GM06990 (cell line): ENCODE data around the gene TIFAB.

Source experiments
- DNase-seq: peaks from one replicate; pipeline ENCODE4 v3.0.0-alpha.2; 2011; ENCODE audit not compliant: insufficient read length; ENCODE audit errors: extremely low read depth
- H3K27me3 ChIP-seq: replicated peaks from 2 replicates; pipeline ENCODE4 v1.6.0; 2011; ENCODE audit warnings: low read length; ENCODE audit not compliant: control insufficient read depth, insufficient read depth
- H3K36me3 ChIP-seq: 2 replicates; pipeline ENCODE4 v1.5.1; 2011; ENCODE audit warnings: low read length; ENCODE audit not compliant: control insufficient read depth, insufficient read depth
- H3K4me3 ChIP-seq: replicated peaks from 2 replicates; pipeline ENCODE4 v1.5.1; 2011; ENCODE audit warnings: low read depth, mild to moderate bottlenecking, control low read depth, low read length
- TF ChIP-seq, protein P1 (sequence below): IDR thresholded peaks from 2 replicates; pipeline ENCODE4 v1.5.1; 2011; ENCODE audit warnings: low read length, control low read depth, mild to moderate bottlenecking, inconsistent platforms; ENCODE audit not compliant: insufficient read depth, poor library complexity, severe bottlenecking

The TIFAB gene

DNA sequence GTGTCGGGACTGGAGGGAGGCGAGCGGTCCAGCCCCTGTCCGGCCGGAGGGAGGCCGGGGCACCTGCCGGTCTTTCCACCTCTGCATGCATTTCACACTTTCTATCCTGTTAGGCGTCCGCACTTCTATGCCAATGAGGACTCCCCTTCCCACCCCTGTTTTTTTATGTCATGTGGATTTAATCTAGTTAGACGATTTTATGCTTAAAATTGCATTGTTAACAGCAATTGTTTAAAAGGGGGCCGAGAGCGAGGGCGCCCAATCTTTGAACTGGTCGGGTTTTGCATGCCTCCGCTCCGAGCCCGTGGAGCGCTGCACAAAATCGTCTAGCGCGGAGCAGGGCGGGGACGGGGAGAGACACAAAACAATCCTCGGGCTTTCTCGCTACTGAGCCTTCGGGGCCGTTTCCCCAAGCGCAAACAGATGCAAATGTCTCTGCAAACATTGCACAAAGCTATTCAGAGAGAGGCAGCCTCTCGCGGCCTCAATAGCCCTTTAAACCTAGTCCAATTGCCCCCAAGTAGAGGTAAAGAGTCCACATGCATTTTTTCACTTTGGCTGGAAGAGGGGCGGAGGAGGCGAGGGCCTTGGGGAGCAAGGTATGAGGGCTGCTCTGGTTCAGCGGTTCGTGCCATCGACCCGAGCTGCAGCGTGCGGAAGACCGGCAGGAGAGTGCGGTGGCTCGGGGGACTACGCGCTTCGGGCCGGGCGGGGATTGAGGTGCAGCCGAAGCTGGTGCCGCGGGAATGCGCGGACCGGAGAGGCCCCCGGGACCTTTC, 37.5 kb upstream of the TIFAB start:
- no peaks in the 10 kb centered on the region for H3K36me3 ChIP-seq
- no peak for DNase-seq
- no peak overlapping the region for H3K4me3 ChIP-seq
- peaks cover 10% of the 10 kb centered on the region for H3K27me3 ChIP-seq
- TF ChIP-seq, protein P1, sequence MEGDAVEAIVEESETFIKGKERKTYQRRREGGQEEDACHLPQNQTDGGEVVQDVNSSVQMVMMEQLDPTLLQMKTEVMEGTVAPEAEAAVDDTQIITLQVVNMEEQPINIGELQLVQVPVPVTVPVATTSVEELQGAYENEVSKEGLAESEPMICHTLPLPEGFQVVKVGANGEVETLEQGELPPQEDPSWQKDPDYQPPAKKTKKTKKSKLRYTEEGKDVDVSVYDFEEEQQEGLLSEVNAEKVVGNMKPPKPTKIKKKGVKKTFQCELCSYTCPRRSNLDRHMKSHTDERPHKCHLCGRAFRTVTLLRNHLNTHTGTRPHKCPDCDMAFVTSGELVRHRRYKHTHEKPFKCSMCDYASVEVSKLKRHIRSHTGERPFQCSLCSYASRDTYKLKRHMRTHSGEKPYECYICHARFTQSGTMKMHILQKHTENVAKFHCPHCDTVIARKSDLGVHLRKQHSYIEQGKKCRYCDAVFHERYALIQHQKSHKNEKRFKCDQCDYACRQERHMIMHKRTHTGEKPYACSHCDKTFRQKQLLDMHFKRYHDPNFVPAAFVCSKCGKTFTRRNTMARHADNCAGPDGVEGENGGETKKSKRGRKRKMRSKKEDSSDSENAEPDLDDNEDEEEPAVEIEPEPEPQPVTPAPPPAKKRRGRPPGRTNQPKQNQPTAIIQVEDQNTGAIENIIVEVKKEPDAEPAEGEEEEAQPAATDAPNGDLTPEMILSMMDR, result no peak

DNA sequence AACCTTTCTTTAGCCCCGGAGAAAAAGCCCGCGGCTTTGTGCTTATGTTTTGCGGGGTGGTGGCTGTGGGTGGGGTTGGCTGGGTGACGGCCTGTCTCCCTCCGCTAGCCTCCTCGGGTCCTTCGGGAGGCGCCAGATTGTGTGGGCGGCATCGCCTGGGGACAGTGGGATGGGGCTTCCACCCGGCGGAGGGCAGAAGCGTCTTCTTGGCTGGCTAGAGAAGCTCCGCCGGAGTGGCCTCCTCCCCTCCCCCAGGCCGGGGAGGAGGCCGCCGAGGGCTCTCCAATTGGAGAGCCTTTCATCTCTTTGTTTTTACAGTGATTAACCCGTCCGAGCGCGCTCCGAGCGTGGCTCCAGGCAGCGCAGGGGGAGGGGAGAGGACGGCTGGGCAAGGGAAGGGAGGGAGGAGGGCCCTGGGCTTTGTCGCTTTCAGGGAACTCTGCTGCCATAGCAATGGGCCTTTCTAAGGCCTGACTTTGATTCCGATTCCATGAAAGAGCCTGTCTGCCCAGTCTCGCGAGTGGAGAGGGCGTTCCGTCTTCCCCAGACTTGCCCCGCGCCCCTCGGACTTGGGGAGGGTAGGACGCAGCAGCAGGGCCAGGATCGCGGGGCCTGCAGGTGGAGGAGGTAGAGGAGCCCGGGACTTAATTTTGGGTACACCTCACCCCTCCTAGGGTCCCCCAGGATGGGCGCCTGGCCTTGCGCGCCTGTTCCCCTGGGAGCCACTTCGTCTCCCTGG, 36.7 kb upstream of the TIFAB start:
- H3K4me3 ChIP-seq, result no peak overlapping the region
- H3K27me3 ChIP-seq, result peaks cover 10% of the 10 kb centered on the region

DNA sequence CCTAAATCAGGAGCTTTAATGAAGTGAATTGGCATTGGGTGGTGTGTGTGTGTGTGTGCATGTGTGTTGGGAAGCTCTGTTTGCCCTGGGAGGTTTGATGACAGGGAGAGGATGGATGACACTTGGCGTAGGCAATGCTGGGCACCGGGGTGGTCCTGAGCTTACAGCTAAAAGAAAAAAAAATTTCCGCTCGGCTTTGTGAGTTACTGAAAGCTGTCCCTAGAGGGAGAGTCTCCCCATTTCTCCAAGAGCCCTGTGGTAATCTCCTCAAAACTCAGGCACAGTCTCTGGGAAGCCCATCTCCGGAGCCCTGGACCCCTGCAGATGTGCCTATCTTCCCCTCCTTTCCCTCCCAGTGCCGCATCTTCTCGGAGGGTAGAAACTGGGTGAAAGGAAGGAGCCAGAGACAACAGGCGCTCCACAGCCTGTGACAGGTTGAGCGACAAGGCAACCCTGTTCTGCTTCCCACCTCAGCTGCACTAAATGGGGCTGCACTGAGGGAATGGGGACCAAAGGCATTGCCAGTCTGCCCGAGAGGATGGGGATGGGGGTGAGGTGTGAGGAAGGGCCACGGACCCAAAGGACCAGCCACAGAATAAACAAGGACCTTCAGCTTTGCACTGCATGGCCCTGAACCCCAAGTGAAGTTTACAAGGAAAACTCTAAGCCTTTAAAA, 35.8 kb upstream of the TIFAB start:
- DNase-seq, result no peak
- peaks cover 10% of the 10 kb centered on the region for H3K27me3 ChIP-seq
- TF ChIP-seq, protein P1, result no peak
- no peak overlapping the region for H3K4me3 ChIP-seq
- H3K36me3 ChIP-seq, result no peaks in the 10 kb centered on the region

More for the DNA sequence above, 36.7 kb upstream of the TIFAB start:
- TF ChIP-seq, protein P1, result no peak
- no peaks in the 10 kb centered on the region for H3K36me3 ChIP-seq
- no peak for DNase-seq

DNA sequence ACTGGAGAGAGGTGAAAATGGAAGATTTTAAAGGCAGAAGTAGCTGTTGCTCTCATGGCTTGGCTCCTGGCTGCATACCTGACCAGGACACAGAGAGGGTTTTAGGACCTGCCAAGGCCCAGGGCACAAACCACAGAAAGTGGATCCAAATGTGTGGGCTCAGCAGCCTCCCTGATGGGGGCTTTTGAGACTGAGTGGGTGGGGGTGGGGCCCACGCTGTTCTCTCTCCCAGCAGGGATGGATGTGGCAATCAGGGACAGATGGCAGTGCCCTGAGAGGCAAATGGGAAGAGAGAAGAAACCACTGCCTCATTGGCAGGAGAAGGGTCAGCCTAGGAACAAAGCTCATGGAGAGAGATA, 34.9 kb upstream of the TIFAB start:
- no peak for DNase-seq
- Histone ChIP-seq H3K27me3 (peaks cover 6% of the 10 kb centered on the region), H3K4me3 (no peak overlapping the region), H3K36me3 (no peaks in the 10 kb centered on the region)
- TF ChIP-seq, protein P1, result no peak

DNA sequence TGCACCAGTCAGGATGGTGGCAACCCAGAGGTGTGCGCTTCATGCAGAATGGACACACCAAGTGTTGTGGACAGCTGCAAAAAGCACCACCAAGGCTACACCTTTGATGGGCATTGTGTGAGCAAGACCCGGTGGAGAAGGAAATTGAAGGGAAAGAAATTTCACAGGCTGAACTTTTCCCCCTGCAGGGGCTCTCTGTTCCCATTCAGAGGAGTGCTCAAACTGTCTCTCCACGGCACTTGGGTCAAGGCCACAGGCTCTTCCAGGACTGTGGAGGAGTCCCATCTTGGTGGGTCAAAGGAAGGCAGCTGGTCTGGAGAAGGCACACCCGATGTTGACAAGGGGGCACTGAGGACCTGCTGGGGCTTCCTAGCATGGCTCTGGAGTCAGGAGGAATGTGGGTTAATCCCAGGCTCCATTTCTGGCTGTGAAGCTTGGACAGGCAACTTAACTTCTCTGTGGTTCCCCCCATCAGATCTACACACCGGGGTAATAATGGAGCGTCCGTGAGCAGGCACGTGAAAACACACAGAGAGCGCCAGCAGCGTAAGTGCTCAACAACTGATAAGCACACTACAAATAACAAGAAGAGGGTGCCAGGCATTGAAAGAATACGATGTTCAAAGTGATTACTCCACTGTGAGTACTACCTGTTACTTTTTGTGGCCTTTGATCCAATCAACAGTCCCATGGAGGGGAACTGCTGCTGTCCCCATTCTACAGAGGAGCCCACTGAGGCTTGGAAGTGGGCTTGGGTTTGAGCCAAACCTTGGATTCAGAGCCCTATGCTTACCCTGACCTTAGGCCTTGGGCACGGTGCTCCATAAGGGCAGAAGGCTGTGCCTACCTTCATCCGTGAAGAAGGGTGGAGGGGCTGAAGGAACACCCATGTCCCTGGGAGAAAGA, 34.2 kb upstream of the TIFAB start:
- peaks cover 6% of the 10 kb centered on the region for H3K27me3 ChIP-seq
- DNase-seq, result no peak
- no peak overlapping the region for H3K4me3 ChIP-seq
- no peaks in the 10 kb centered on the region for H3K36me3 ChIP-seq
- TF ChIP-seq, protein P1, result no peak
